SK-N-SH treated with all-trans-retinoic acid at 6 μM for 48 hours (cell line): ENCODE data around the gene AFF1.

ENCODE experiments used
- OSR1 ChIP-seq: fragments of 250-450 bp; sonication (Bioruptor Pico); IDR thresholded peaks from 2 replicates; pipeline ENCODE4 v1.8.0; 2022; ENCODE audit warnings: moderate library complexity, mild to moderate bottlenecking, inconsistent platforms
- PATZ1 ChIP-seq: fragments of 250-450 bp; sonication (Bioruptor Pico); IDR thresholded peaks from 2 replicates; pipeline ENCODE4 v1.8.0; 2020; ENCODE audit warnings: mild to moderate bottlenecking, moderate library complexity, borderline replicate concordance
- PPARA ChIP-seq: fragments of 250-450 bp; sonication (Bioruptor Pico); IDR thresholded peaks from 2 replicates; pipeline ENCODE4 v1.5.0; 2020; ENCODE audit warnings: mild to moderate bottlenecking, borderline replicate concordance
- SNAI2 ChIP-seq: fragments of 250-450 bp; sonication (Bioruptor Pico); IDR thresholded peaks from 2 replicates; pipeline ENCODE4 v1.5.0; 2020; ENCODE audit warnings: mild to moderate bottlenecking, moderate library complexity
- ZNF70 ChIP-seq: fragments of 450-650 bp; formaldehyde crosslinking; IDR thresholded peaks from 2 replicates; pipeline ENCODE4 v1.5.0; 2020; ENCODE audit warnings: mild to moderate bottlenecking, moderate library complexity
- ZNF8 ChIP-seq: fragments of 450-650 bp; formaldehyde crosslinking; IDR thresholded peaks from 2 replicates; pipeline ENCODE4 v1.5.0; 2020; ENCODE audit warnings: mild to moderate bottlenecking, moderate library complexity
- TF ChIP-seq, protein P1 (sequence below): fragments of 250-450 bp; sonication (Bioruptor Pico); IDR thresholded peaks from 2 replicates; pipeline ENCODE4 v1.5.1; 2020; ENCODE audit warnings: low read depth, mild to moderate bottlenecking, moderate library complexity

DNA sequence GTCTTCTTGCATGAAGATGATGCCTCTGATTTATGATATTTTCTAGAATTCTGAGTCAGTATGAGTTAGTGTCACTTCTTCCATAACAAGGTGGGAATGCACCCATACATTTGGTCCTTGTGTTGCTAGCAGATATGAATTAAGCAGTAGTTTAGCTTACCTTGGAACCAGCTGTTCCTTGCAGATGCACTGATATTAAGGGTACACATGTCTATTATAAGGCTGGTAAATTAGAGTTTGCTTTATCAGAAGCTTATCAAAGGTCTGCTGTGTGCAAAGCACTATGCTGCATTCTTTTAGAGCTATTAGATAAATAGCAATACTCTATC lies 36.5 kb downstream of the AFF1 start:
- TF ChIP-seq ZNF70 (CRISPR knock-in tag) = no peak
- TF ChIP-seq PATZ1 (CRISPR knock-in tag) = no peak
- TF ChIP-seq ZNF8 (CRISPR knock-in tag) = no peak
- TF ChIP-seq, protein P1, sequence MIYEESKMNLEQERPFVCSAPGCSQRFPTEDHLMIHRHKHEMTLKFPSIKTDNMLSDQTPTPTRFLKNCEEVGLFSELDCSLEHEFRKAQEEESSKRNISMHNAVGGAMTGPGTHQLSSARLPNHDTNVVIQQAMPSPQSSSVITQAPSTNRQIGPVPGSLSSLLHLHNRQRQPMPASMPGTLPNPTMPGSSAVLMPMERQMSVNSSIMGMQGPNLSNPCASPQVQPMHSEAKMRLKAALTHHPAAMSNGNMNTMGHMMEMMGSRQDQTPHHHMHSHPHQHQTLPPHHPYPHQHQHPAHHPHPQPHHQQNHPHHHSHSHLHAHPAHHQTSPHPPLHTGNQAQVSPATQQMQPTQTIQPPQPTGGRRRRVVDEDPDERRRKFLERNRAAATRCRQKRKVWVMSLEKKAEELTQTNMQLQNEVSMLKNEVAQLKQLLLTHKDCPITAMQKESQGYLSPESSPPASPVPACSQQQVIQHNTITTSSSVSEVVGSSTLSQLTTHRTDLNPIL (CRISPR knock-in tag) = no peak
- TF ChIP-seq PPARA (CRISPR knock-in tag) = no peak
- no peak for TF ChIP-seq OSR1
- no peak for TF ChIP-seq SNAI2 (CRISPR knock-in tag)
